Body of pancreas (tissue), 4 donors: ENCODE data around the gene C2CD4C.

Source experiments
- CTCF ChIP-seq, 7 experiments: fragments of 450-650 bp in 4 of 7; fragments of 200-600 bp in 3 of 7; sonication (generic) in 3 of 7; IDR thresholded peaks; one replicate each; pipeline ENCODE4 v1.5.1; 2016 to 2019; ENCODE audit warnings: antibody characterized with exemption in 7 of 7
- POLR2A ChIP-seq, 3 donors: fragments of 450-650 bp; IDR thresholded peaks; one replicate each; pipeline ENCODE4 v1.6.1; 2016; ENCODE audit warnings: antibody characterized with exemption in 3 of 3, mild to moderate bottlenecking in 2 of 3

- no peak for TF ChIP-seq CTCF (IDR thresholded peaks at IDR 0.05)
- no peak for TF ChIP-seq POLR2A (IDR thresholded peaks at IDR 0.05)
Observed at GRCh38 chr19:457636-458035, 48.7 kb upstream of the C2CD4C start.
